H1 (cell line): Measurements from ENCODE around the gene LBHD1. TPM values are rescaled to one million over a fixed set of nuclear protein-coding genes. Genes with fewer than 3 reads are reported as not detected.

Source experiments
- ATF3 ChIP-seq: IDR thresholded peaks from 2 replicates; pipeline ENCODE4 v1.6.1; 2011; ENCODE audit warnings: low read depth, mild to moderate bottlenecking, low read length; ENCODE audit not compliant: insufficient read depth
- E2F6 ChIP-seq: IDR thresholded peaks from 2 replicates; pipeline ENCODE4 v1.6.1; 2012; ENCODE audit warnings: inconsistent platforms
- EP300 ChIP-seq, 2 experiments: IDR thresholded peaks; 1 replicate in 1 of 2; 2 replicates in 1 of 2; pipeline ENCODE4 v1.6.1; 2011 to 2012; ENCODE audit warnings: low read depth in 2 of 2, low read length in 2 of 2, mild to moderate bottlenecking in 2 of 2, borderline replicate concordance in 1 of 2, inconsistent platforms in 1 of 2, moderate library complexity in 1 of 2
- RFX5 ChIP-seq: IDR thresholded peaks from 2 replicates; pipeline ENCODE4 v1.6.1; 2011; ENCODE audit warnings: low read depth, low read length, improper control_type of control experiment, borderline replicate concordance
- RXRA ChIP-seq: IDR thresholded peaks from 2 replicates; pipeline ENCODE4 v1.6.1; 2011; ENCODE audit warnings: low read depth, mild to moderate bottlenecking, low read length, moderate library complexity; ENCODE audit not compliant: insufficient read depth
- SP2 ChIP-seq: IDR thresholded peaks from 2 replicates; pipeline ENCODE4 v1.6.1; 2012; ENCODE audit warnings: mild to moderate bottlenecking, low read length, inconsistent platforms
- YY1 ChIP-seq: IDR thresholded peaks from 2 replicates; pipeline ENCODE4 v1.6.1; 2011; ENCODE audit warnings: low read depth, mild to moderate bottlenecking, low read length
- polyA plus RNA-seq, 7 experiments: library from polyadenylated mRNA; depleted of rRNA in 3 of 7; stranded (reverse) in 5 of 7; unstranded in 2 of 7; fragments of >200 nt in 5 of 7; fragments of 200-250 nt in 2 of 7; gene quantifications; 1 replicate in 5 of 7; 2 replicates in 1 of 7; 4 replicates in 1 of 7; pipeline versions ENCODE4 v1.2.1 to v1.2.3, GENCODE V29; 2011 to 2013; ENCODE audit warnings: missing spikeins in 2 of 7, mixed read lengths in 2 of 7
- total RNA-seq: library from RNA; stranded (reverse); fragmentation: NEBNext Ultra II Directional; extraction: Animal tissue kit (Norgen Biotek cat#: 25700); gene quantifications from 2 replicates; pipeline ENCODE4 v1.2.1, GENCODE V29; 2021

The LBHD1 gene
- total and polyA plus RNA-seq, 2 of the 8 experiments (the other 6 are each of a cell fraction or from before 2014, with no cell fraction given) = 2.3 to 5.2 TPM

GRCh38 chr11:62678770-62679696, 7.0 kb upstream of the LBHD1 start, which contains the start of gene UBXN1 (continued):
- TF ChIP-seq YY1 = peak; percentile 52; the same call in 1 of the 2 replicates
- TF ChIP-seq RXRA = no peak
- no peak for TF ChIP-seq RFX5
- TF ChIP-seq EP300 (IDR thresholded peaks at IDR 0.05; ENCODE audit: borderline replicate concordance in 1 of 2, low read depth in 2 of 2, low read length in 2 of 2) = no peak
- TF ChIP-seq E2F6 = peak; percentile 73
- peak; percentile 88 for TF ChIP-seq ATF3
- no peak for TF ChIP-seq SP2
